Left cardiac atrium (tissue), 4 donors: ENCODE measurements around the gene PNPLA2. TPM values are rescaled to one million over a fixed set of nuclear protein-coding genes. Genes with fewer than 3 reads are reported as not detected.

Experiments used
- ATAC-seq, 2 donors: fragments of 200-7000 bp; cut with Tn5 transposase; one replicate each; pipeline ENCODE4 v1.9.1; 2020; ENCODE audit warnings: mild to moderate bottlenecking in 2 of 2, moderate library complexity in 2 of 2
- DNase-seq: peaks from one replicate; pipeline ENCODE4 v3.0.0-alpha.2; 2020
- intact Hi-C, 2 donors: fragments of 100-400 bp; cut with DNase I; formaldehyde crosslinking; loops; one replicate each; pipeline versions ENCODE4 v1.14.1 to v1.15.1; 2022 to 2023
- total RNA-seq, 2 donors: library from RNA; stranded (reverse); fragmentation: NEBNext Ultra II Directional; extraction: Animal tissue kit (Norgen Biotek cat#: 25700); gene quantifications; one replicate each; pipeline ENCODE4 v1.2.1, GENCODE V29; 2021
- donor health status: DM: no; HTN: yes; CAD: no.
- donor health status: DM: no; HTN: yes; CAD: no; lungs with severe emphysema.
- donor health status: DM: yes; HTN: yes; CAD: no.
- donor health status: Dilated cardiomyopathy.

PNPLA2 gene
- total RNA-seq, 2 donors from 2014 or later = 316 to 372 TPM

- DNase-seq = no peak
- intact Hi-C loops = no loop called here
- no peak for ATAC-seq
Measured at GRCh38 chr11:837189-837989, 18.7 kb downstream of the PNPLA2 start.

- ATAC-seq (no peak), DNase-seq (no peak)
- intact Hi-C loops = no loop called here
Measured at GRCh38 chr11:837990-838307, 19.2 kb downstream of the PNPLA2 start.

GRCh38 chr11:838441-839279 is 19.9 kb downstream of the PNPLA2 start:
- intact Hi-C loops = no loop called here
- DNase-seq (no peak), ATAC-seq (no peak)

- intact Hi-C loops = no loop called here
- ATAC-seq = no peak
Measured at GRCh38 chr11:839280-839623, 20.5 kb downstream of the PNPLA2 start.

GRCh38 chr11:839875-840617 is 21.3 kb downstream of the PNPLA2 start:
- ATAC-seq = no peak
- intact Hi-C loops = no loop called here
- no peak for DNase-seq

More at GRCh38 chr11:839280-839623, 20.5 kb downstream of the PNPLA2 start:
- no peak for DNase-seq

GRCh38 chr11:841981-842369 is 23.3 kb downstream of the PNPLA2 start:
- intact Hi-C loops = no loop called here
- peak; percentile 1 to 2 for ATAC-seq
- DNase-seq = no peak

- ATAC-seq = peak; percentile 52 to 53
- peak; percentile 94 for DNase-seq
- intact Hi-C loops = no loop called here
Measured at GRCh38 chr11:842370-843002, 23.8 kb downstream of the PNPLA2 start, which contains the start of the genes POLR2L and TSPAN4. Gene POLR2L, minus strand, starts transcription at chr11:842529. Its CDS starts 21 bp downstream, at chr11:842508. Gene TSPAN4, plus strand, starts transcription at chr11:842852. Its CDS starts 7,453 bp downstream, at chr11:850305.

- intact Hi-C loops = no loop called here
- no peak for DNase-seq
- ATAC-seq = peak; percentile 0
Measured at GRCh38 chr11:843086-843734, 24.5 kb downstream of the PNPLA2 start.

- intact Hi-C loops = no loop called here
- ATAC-seq = peak; percentile 47 to 52
Measured at GRCh38 chr11:843818-844692, 25.3 kb downstream of the PNPLA2 start.

GRCh38 chr11:844693-845644 is 26.3 kb downstream of the PNPLA2 start:
- ATAC-seq = peak; percentile 50 to 56

More at GRCh38 chr11:843818-844692, 25.3 kb downstream of the PNPLA2 start:
- DNase-seq = peak; percentile 96

GRCh38 chr11:845872-846495 is 27.3 kb downstream of the PNPLA2 start:
- intact Hi-C loops = loop anchor here in 1 of 2 donors (5.0 kb wide), 1 partner anchor 206 kb away; no protein-coding TSS in a partner anchor
- DNase-seq (no peak), ATAC-seq (no peak)

More at GRCh38 chr11:844693-845644, 26.3 kb downstream of the PNPLA2 start:
- intact Hi-C loops = loop anchor here in 1 of 2 donors (5.0 kb wide), 1 partner anchor 207 kb away; no protein-coding TSS in a partner anchor
- peak; percentile 92 for DNase-seq

- ATAC-seq (no peak), DNase-seq (no peak)
- intact Hi-C loops = loop anchor here in 1 of 2 donors (5.0 kb wide), 1 partner anchor 206 kb away; no protein-coding TSS in a partner anchor
Measured at GRCh38 chr11:846496-847098, 27.9 kb downstream of the PNPLA2 start.

- no peak for ATAC-seq
- intact Hi-C loops = loop anchor here in 1 of 2 donors (5.0 kb wide), 1 partner anchor 204 kb away; no protein-coding TSS in a partner anchor
- no peak for DNase-seq
Measured at GRCh38 chr11:847876-848275, 29.2 kb downstream of the PNPLA2 start.

GRCh38 chr11:848380-848931 is 29.7 kb downstream of the PNPLA2 start:
- intact Hi-C loops = loop anchor here in 1 of 2 donors (5.0 kb wide), 1 partner anchor 204 kb away; no protein-coding TSS in a partner anchor
- ATAC-seq (peak in 1 of 2 donors; percentile 11), DNase-seq (peak; percentile 67)
